WTC11 (cell line): ENCODE measurements around the gene PLEKHA6. TPM values are rescaled to one million over a fixed set of nuclear protein-coding genes. Genes with fewer than 3 reads are reported as not detected.

Experiments used
- ATAC-seq: fragments of 200-7000 bp; cut with Tn5 transposase; 2 replicates; pipeline ENCODE4 v1.10.0; 2021; ENCODE audit warnings: mild to moderate bottlenecking, moderate library complexity
- CTCF ChIA-PET: fragments of 300-600 bp; sonication (Branson Sonifier 250); formaldehyde crosslinking; loops from one replicate; lab custom pipeline; 2021; ENCODE audit warnings: antibody characterized with exemption; lab: Charles Lee
- POLR2A ChIA-PET: fragments of 350-600 bp; sonication (Branson Sonifier 250); formaldehyde crosslinking; loops from one replicate; lab custom pipeline; 2021; ENCODE audit warnings: antibody characterized with exemption; lab: Charles Lee
- DNase-seq: peaks from one replicate; pipeline ENCODE4 v3.0.0; 2021; ENCODE audit warnings: low spot score
- H3K27ac Mint-ChIP-seq: 2 replicates; pipeline ENCODE4 v1.8.0; 2021; ENCODE audit warnings: mixed read lengths
- H3K27me3 Mint-ChIP-seq: 2 replicates; pipeline ENCODE4 v1.8.0; 2021; ENCODE audit warnings: low read depth, mild to moderate bottlenecking, moderate library complexity, mixed read lengths
- H3K36me3 Mint-ChIP-seq: 2 replicates; pipeline ENCODE4 v1.8.0; 2021; ENCODE audit warnings: mixed read lengths
- H3K4me1 Mint-ChIP-seq: 2 replicates; pipeline ENCODE4 v1.8.0; 2022; ENCODE audit warnings: mixed read lengths
- H3K4me3 Mint-ChIP-seq: 2 replicates; pipeline ENCODE4 v1.8.0; 2021; ENCODE audit warnings: mild to moderate bottlenecking, moderate library complexity, mixed read lengths
- H3K9me3 Mint-ChIP-seq: 2 replicates; pipeline ENCODE4 v1.8.0; 2021; ENCODE audit warnings: mixed read lengths
- CREB1 ChIP-seq: sonication (generic); formaldehyde crosslinking; IDR thresholded peaks from 2 replicates; pipeline ENCODE4 v1.8.0; 2023; ENCODE audit warnings: mild to moderate bottlenecking, missing genetic modification reagents
- FOXJ3 ChIP-seq: sonication (generic); formaldehyde crosslinking; IDR thresholded peaks from 2 replicates; pipeline ENCODE4 v1.9.0; 2021; ENCODE audit warnings: missing genetic modification reagents, mild to moderate bottlenecking, borderline replicate concordance
- GABPB1 ChIP-seq: sonication (generic); formaldehyde crosslinking; IDR thresholded peaks from 2 replicates; pipeline ENCODE4 v1.8.1; 2023; ENCODE audit warnings: mild to moderate bottlenecking, missing genetic modification reagents
- IRF1 ChIP-seq: sonication (generic); formaldehyde crosslinking; IDR thresholded peaks from 2 replicates; pipeline ENCODE4 v1.8.0; 2023; ENCODE audit warnings: missing genetic modification reagents
- JAZF1 ChIP-seq: fragments of 250-450 bp; sonication (Bioruptor Pico); IDR thresholded peaks from 2 replicates; pipeline ENCODE4 v1.9.0; 2021; ENCODE audit warnings: moderate library complexity, mild to moderate bottlenecking, inconsistent platforms
- NFE2L1 ChIP-seq: sonication (generic); formaldehyde crosslinking; IDR thresholded peaks from 2 replicates; pipeline ENCODE4 v1.8.1; 2023; ENCODE audit warnings: missing genetic modification reagents
- NFYB ChIP-seq: sonication (generic); formaldehyde crosslinking; conservative IDR thresholded peaks from 2 replicates; pipeline ENCODE4 v1.8.0; 2022; ENCODE audit warnings: low read depth, missing genetic modification reagents
- NR1H2 ChIP-seq: sonication (generic); formaldehyde crosslinking; IDR thresholded peaks from 2 replicates; pipeline ENCODE4 v1.9.0; 2021; ENCODE audit warnings: mild to moderate bottlenecking, moderate library complexity, missing genetic modification reagents
- RORB ChIP-seq: fragments of 250-450 bp; sonication (Bioruptor Pico); IDR thresholded peaks from 2 replicates; pipeline ENCODE4 v1.9.0; 2021; ENCODE audit warnings: mild to moderate bottlenecking
- TCF7 ChIP-seq: sonication (generic); formaldehyde crosslinking; IDR thresholded peaks from 2 replicates; pipeline ENCODE4 v1.8.0; 2022; ENCODE audit warnings: mild to moderate bottlenecking, low read depth, missing genetic modification reagents, moderate library complexity
- ZNF138 ChIP-seq: sonication (generic); formaldehyde crosslinking; conservative IDR thresholded peaks from 2 replicates; pipeline ENCODE4 v1.8.1; 2022; ENCODE audit warnings: mild to moderate bottlenecking, moderate library complexity, missing genetic modification reagents
- ZNF281 ChIP-seq: sonication (generic); formaldehyde crosslinking; IDR thresholded peaks from 2 replicates; pipeline ENCODE4 v1.8.0; 2023; ENCODE audit warnings: mild to moderate bottlenecking, missing genetic modification reagents
- total RNA-seq: library from RNA; stranded (reverse); gene quantifications from 3 replicates; pipeline ENCODE4 v1.2.3, GENCODE V29; 2021
- TF ChIP-seq, protein P1 (sequence below): sonication (generic); formaldehyde crosslinking; IDR thresholded peaks from 2 replicates; pipeline ENCODE4 v1.8.1; 2023; ENCODE audit warnings: mild to moderate bottlenecking, missing genetic modification reagents
- TF ChIP-seq, protein P2 (sequence below): fragments of 250-450 bp; sonication (Bioruptor Pico); IDR thresholded peaks from 2 replicates; pipeline ENCODE4 v1.9.0; 2021; ENCODE audit warnings: mild to moderate bottlenecking, borderline replicate concordance
- TF ChIP-seq, protein P3 (sequence below): sonication (generic); formaldehyde crosslinking; IDR thresholded peaks from 2 replicates; pipeline ENCODE4 v1.8.1; 2023; ENCODE audit warnings: mild to moderate bottlenecking, moderate library complexity, missing genetic modification reagents
- TF ChIP-seq, protein P4 (sequence below): sonication (generic); formaldehyde crosslinking; IDR thresholded peaks from 2 replicates; pipeline ENCODE4 v1.8.0; 2022; ENCODE audit warnings: mild to moderate bottlenecking, missing genetic modification reagents
- TF ChIP-seq, protein P5 (sequence below): sonication (generic); formaldehyde crosslinking; IDR thresholded peaks from 2 replicates; pipeline ENCODE4 v1.8.0; 2022; ENCODE audit warnings: mild to moderate bottlenecking, missing genetic modification reagents

PLEKHA6 gene
- total RNA-seq, 1 experiment from 2014 or later = 11.6 TPM

GRCh38 chr1:204274446-204274845 is 85.3 kb downstream of the PLEKHA6 start (continued):
- TF ChIP-seq ZNF138 (no peak), ZNF281 (CRISPR knock-in tag) (no peak), CREB1 (CRISPR knock-in tag) (no peak), RORB (no peak), FOXJ3 (CRISPR knock-in tag) (no peak), GABPB1 (CRISPR knock-in tag) (no peak)
- TF ChIP-seq, protein P1, sequence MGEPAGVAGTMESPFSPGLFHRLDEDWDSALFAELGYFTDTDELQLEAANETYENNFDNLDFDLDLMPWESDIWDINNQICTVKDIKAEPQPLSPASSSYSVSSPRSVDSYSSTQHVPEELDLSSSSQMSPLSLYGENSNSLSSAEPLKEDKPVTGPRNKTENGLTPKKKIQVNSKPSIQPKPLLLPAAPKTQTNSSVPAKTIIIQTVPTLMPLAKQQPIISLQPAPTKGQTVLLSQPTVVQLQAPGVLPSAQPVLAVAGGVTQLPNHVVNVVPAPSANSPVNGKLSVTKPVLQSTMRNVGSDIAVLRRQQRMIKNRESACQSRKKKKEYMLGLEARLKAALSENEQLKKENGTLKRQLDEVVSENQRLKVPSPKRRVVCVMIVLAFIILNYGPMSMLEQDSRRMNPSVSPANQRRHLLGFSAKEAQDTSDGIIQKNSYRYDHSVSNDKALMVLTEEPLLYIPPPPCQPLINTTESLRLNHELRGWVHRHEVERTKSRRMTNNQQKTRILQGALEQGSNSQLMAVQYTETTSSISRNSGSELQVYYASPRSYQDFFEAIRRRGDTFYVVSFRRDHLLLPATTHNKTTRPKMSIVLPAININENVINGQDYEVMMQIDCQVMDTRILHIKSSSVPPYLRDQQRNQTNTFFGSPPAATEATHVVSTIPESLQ (CRISPR knock-in tag) = no peak
- TF ChIP-seq, protein P2, sequence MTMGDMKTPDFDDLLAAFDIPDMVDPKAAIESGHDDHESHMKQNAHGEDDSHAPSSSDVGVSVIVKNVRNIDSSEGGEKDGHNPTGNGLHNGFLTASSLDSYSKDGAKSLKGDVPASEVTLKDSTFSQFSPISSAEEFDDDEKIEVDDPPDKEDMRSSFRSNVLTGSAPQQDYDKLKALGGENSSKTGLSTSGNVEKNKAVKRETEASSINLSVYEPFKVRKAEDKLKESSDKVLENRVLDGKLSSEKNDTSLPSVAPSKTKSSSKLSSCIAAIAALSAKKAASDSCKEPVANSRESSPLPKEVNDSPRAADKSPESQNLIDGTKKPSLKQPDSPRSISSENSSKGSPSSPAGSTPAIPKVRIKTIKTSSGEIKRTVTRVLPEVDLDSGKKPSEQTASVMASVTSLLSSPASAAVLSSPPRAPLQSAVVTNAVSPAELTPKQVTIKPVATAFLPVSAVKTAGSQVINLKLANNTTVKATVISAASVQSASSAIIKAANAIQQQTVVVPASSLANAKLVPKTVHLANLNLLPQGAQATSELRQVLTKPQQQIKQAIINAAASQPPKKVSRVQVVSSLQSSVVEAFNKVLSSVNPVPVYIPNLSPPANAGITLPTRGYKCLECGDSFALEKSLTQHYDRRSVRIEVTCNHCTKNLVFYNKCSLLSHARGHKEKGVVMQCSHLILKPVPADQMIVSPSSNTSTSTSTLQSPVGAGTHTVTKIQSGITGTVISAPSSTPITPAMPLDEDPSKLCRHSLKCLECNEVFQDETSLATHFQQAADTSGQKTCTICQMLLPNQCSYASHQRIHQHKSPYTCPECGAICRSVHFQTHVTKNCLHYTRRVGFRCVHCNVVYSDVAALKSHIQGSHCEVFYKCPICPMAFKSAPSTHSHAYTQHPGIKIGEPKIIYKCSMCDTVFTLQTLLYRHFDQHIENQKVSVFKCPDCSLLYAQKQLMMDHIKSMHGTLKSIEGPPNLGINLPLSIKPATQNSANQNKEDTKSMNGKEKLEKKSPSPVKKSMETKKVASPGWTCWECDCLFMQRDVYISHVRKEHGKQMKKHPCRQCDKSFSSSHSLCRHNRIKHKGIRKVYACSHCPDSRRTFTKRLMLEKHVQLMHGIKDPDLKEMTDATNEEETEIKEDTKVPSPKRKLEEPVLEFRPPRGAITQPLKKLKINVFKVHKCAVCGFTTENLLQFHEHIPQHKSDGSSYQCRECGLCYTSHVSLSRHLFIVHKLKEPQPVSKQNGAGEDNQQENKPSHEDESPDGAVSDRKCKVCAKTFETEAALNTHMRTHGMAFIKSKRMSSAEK (CRISPR knock-in tag) = no peak
- TF ChIP-seq, protein P3, sequence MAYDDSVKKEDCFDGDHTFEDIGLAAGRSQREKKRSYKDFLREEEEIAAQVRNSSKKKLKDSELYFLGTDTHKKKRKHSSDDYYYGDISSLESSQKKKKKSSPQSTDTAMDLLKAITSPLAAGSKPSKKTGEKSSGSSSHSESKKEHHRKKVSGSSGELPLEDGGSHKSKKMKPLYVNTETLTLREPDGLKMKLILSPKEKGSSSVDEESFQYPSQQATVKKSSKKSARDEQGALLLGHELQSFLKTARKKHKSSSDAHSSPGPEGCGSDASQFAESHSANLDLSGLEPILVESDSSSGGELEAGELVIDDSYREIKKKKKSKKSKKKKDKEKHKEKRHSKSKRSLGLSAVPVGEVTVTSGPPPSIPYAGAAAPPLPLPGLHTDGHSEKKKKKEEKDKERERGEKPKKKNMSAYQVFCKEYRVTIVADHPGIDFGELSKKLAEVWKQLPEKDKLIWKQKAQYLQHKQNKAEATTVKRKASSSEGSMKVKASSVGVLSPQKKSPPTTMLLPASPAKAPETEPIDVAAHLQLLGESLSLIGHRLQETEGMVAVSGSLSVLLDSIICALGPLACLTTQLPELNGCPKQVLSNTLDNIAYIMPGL = no peak
- TF ChIP-seq, protein P4, sequence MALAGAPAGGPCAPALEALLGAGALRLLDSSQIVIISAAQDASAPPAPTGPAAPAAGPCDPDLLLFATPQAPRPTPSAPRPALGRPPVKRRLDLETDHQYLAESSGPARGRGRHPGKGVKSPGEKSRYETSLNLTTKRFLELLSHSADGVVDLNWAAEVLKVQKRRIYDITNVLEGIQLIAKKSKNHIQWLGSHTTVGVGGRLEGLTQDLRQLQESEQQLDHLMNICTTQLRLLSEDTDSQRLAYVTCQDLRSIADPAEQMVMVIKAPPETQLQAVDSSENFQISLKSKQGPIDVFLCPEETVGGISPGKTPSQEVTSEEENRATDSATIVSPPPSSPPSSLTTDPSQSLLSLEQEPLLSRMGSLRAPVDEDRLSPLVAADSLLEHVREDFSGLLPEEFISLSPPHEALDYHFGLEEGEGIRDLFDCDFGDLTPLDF = no peak

DNA sequence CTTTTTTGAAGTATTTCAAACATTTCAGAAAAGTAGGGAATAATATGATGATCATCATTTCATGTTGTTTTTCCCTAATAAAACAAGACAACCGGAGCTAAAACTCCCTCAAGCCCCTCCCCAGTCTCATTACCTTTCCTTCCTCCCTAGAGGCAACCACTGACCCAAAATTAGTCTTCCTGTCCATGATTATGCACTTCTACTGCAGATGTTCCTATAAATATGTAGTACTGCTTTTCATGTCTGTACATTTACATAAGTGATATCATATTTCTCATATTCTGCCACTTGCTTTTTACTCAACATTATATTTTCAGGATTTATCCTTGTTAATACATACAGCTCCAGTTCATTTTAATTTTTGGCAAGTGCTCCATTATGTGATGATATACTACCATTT is 87.2 kb downstream of the PLEKHA6 start:
- ChIA-PET CTCF (interaction anchor here (1.4 kb wide), 1 partner anchor 59 kb away, joined by 4 read pairs; the partner anchor contains the start of gene GOLT1A), POLR2A (no interaction called here)
- Mint-ChIP-seq H3K27ac (no peak overlapping the region), H3K36me3 (no peaks in the 10 kb centered on the region), H3K27me3 (no peaks in the 10 kb centered on the region), H3K4me3 (no peak overlapping the region), H3K4me1 (peaks cover 2% of the 10 kb centered on the region; the same call in 1 of the 2 replicates), H3K9me3 (no peaks in the 10 kb centered on the region)
- no peak for DNase-seq
- ATAC-seq = no peak
- TF ChIP-seq IRF1 (CRISPR knock-in tag) = no peak
- TF ChIP-seq TCF7 (CRISPR knock-in tag) = no peak
- no peak for TF ChIP-seq NFE2L1
- no peak for TF ChIP-seq JAZF1 (CRISPR knock-in tag)
- TF ChIP-seq FOXJ3 (CRISPR knock-in tag) = no peak
- TF ChIP-seq RORB = no peak
- no peak for TF ChIP-seq NFYB
- no peak for TF ChIP-seq ZNF281 (CRISPR knock-in tag)
- TF ChIP-seq NR1H2 (CRISPR knock-in tag) = no peak
- TF ChIP-seq, protein P5, sequence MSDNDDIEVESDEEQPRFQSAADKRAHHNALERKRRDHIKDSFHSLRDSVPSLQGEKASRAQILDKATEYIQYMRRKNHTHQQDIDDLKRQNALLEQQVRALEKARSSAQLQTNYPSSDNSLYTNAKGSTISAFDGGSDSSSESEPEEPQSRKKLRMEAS (CRISPR knock-in tag) = no peak
